Endodermal cell (in vitro differentiated cells): ENCODE results near the gene FAM13A. TPM values are rescaled to one million over a fixed set of nuclear protein-coding genes. Genes with fewer than 3 reads are reported as not detected.

Source experiments
- DNase-seq: peaks from one replicate; pipeline ENCODE4 v3.0.0-alpha.2; 2017
- H3K27ac ChIP-seq: 2 replicates; pipeline ENCODE4 v1.5.1; 2013; ENCODE audit warnings: mild to moderate bottlenecking, low read depth, low read length, moderate library complexity
- H3K27me3 ChIP-seq: 2 replicates; pipeline ENCODE4 v1.6.1; 2013; ENCODE audit warnings: mild to moderate bottlenecking, low read length, moderate library complexity; ENCODE audit not compliant: insufficient read depth, control insufficient read depth, poor library complexity, severe bottlenecking
- H3K36me3 ChIP-seq: 2 replicates; pipeline ENCODE4 v1.7.0; 2013; ENCODE audit warnings: mild to moderate bottlenecking, low read length, moderate library complexity; ENCODE audit not compliant: control insufficient read depth, insufficient read depth
- H3K4me1 ChIP-seq: one replicate; pipeline ENCODE4 v1.7.0; 2013; ENCODE audit warnings: low read length; ENCODE audit not compliant: control insufficient read depth, insufficient read depth
- H3K4me3 ChIP-seq: 2 replicates; pipeline ENCODE4 v1.5.1; 2013; ENCODE audit warnings: mild to moderate bottlenecking, low read length, moderate library complexity
- H3K9ac ChIP-seq: 2 replicates; pipeline ENCODE4 v1.6.1; 2013; ENCODE audit warnings: mild to moderate bottlenecking, low read length, moderate library complexity; ENCODE audit not compliant: poor library complexity, severe bottlenecking; ENCODE audit errors: extremely low read depth
- H3K9me3 ChIP-seq: 2 replicates; pipeline ENCODE4 v1.6.1; 2013; ENCODE audit warnings: mild to moderate bottlenecking, low read length, moderate library complexity; ENCODE audit not compliant: control insufficient read depth
- H3K27ac Mint-ChIP-seq: 2 replicates; pipeline ENCODE4 v1.8.0; 2020; ENCODE audit warnings: mixed read lengths
- H3K27me3 Mint-ChIP-seq: 2 replicates; pipeline ENCODE4 v1.8.0; 2021; ENCODE audit warnings: mild to moderate bottlenecking, mixed read lengths; ENCODE audit not compliant: insufficient read depth
- H3K36me3 Mint-ChIP-seq: 2 replicates; pipeline ENCODE4 v1.8.0; 2020; ENCODE audit warnings: low read depth, mixed read lengths
- H3K4me1 Mint-ChIP-seq: 2 replicates; pipeline ENCODE4 v1.8.0; 2020; ENCODE audit warnings: mixed read lengths
- H3K4me3 Mint-ChIP-seq: 2 replicates; pipeline ENCODE4 v1.8.0; 2020; ENCODE audit warnings: mild to moderate bottlenecking, moderate library complexity, mixed read lengths
- H3K9me3 Mint-ChIP-seq: 2 replicates; pipeline ENCODE4 v1.8.0; 2020; ENCODE audit warnings: mild to moderate bottlenecking, mixed read lengths
- CTCF ChIP-seq: fragments of 200-600 bp; sonication (generic); conservative IDR thresholded peaks from 2 replicates; pipeline ENCODE4 v1.5.0; 2021; ENCODE audit warnings: antibody characterized with exemption, mild to moderate bottlenecking
- WGBS, 2 experiments: methylation state at CpG; one replicate each; pipeline versions ENCODE4 v1.1.5 to v1.1.7; 2013; ENCODE audit warnings: missing lambda C conversion rate in 2 of 2, mixed read lengths in 1 of 2; ENCODE audit not compliant: insufficient coverage in 1 of 2, insufficient read length in 1 of 2; 5-methylcytosine and 5-hydroxymethylcytosine counted together
- total RNA-seq, 2 donors: library from RNA; stranded (reverse); fragmentation: NEBNext Ultra II Directional in 1 of 2; extraction: Animal tissue kit (Norgen Biotek cat#: 25700) in 1 of 2; gene quantifications; 2 replicates in 1 of 2; 3 replicates in 1 of 2; pipeline ENCODE4 v1.2.1, GENCODE V29; 2021

Gene FAM13A
- total RNA-seq, 2 donors from 2014 or later: 13.6 to 17.0 TPM

DNA sequence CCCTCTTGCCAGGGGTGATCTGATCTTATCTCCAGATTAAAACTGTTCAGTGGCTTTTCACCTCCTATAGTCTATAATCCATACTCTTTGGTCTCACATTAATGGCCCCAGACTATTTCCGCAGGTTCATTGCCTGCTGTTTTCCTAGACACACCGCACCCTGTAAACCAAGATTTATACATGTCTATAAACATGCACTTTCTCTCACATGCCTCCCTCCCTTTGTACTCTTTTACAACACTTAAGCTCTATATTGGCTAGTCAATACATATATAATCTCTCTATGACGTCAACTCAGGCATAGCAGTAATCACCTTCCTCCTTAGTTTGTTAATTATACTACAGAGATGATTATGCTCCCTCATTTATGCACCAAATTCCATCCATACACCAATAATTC lies 188.5 kb downstream of the FAM13A start:
- Histone ChIP-seq H3K4me3 (no peak overlapping the region), H3K27ac (no peak overlapping the region), H3K36me3 (no peaks in the 10 kb centered on the region), H3K27me3 (no peaks in the 10 kb centered on the region), H3K9me3 (peaks cover 7% of the 10 kb centered on the region), H3K9ac (no peak overlapping the region), H3K4me1 (no peaks in the 10 kb centered on the region)
- Mint-ChIP-seq H3K36me3 (peaks cover 6% of the 10 kb centered on the region), H3K27me3 (peaks cover 4% of the 10 kb centered on the region), H3K9me3 (peaks cover 20% of the 10 kb centered on the region), H3K27ac (no peak overlapping the region), H3K4me3 (no peak overlapping the region), H3K4me1 (peaks cover 9% of the 10 kb centered on the region)
- 91 to 95% methylated on average over 3 of the region's 3 CpGs for WGBS, 2 experiments
- TF ChIP-seq CTCF: no peak
- DNase-seq: no peak

DNA sequence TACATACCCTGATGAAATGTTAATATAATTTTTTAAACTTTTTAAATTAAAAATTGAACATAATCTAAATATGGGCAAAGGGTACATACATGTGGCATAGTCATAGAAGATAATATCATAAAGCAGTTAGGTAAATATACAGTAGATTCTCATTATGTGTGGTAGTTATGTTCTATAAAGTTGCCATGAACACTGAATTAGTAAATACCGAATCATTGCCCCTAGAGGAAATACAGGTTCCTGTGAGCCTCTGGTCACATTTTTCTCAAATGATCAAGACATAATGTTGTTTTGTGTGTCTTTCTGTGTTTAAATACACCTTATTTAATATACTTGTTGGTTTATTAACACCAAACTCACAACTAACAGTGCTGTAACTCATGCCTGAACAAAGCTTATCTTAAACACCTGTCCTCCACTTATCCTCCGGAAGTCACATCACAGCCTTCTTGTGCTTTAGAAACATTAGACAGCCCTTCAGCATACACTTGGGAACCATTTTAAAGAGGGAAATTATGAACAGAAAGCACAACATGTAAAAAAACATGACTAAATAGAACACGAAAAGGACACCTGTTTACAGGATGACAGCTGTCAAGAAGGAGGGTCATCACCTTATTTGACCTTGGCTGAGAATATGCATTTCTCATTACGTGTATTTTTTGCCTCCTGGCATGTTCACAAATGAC lies 190.0 kb downstream of the FAM13A start:
- H3K9me3 ChIP-seq: peaks cover 7% of the 10 kb centered on the region
- H3K27me3 ChIP-seq: no peaks in the 10 kb centered on the region
- no peaks in the 10 kb centered on the region for H3K27me3 Mint-ChIP-seq
- no peaks in the 10 kb centered on the region for H3K4me1 ChIP-seq
- H3K36me3 Mint-ChIP-seq: peaks cover 6% of the 10 kb centered on the region
- H3K4me3 ChIP-seq: no peak overlapping the region
- H3K36me3 ChIP-seq: no peaks in the 10 kb centered on the region
- H3K9ac ChIP-seq: no peak overlapping the region
- H3K27ac ChIP-seq: no peak overlapping the region
- H3K9me3 Mint-ChIP-seq: peaks cover 20% of the 10 kb centered on the region
- no peak overlapping the region for H3K4me3 Mint-ChIP-seq
- TF ChIP-seq CTCF: no peak
- H3K27ac Mint-ChIP-seq: no peak overlapping the region
- 68 to 100% methylated on average over 1 to 4 of the region's 4 CpGs for WGBS, 2 experiments
- DNase-seq: no peak
- H3K4me1 Mint-ChIP-seq: peaks cover 10% of the 10 kb centered on the region

DNA sequence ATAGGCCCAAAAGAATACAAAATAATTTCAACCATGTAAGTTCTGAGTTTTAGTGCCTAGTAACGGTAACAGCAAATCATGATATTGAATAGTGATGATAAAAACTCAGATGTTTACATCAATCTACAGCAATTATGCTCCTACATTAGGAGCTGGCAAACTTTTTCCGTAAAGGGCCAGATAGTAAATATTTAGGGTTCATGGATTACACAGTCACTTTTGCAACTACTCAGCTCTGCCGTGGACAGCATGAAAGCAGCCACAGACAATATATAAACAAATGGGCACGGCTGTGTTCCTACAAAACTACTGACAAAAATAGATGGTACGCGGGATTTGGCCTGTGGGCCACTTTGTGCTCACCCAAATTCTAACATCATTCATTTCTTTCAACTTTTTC lies 191.5 kb downstream of the FAM13A start:
- peaks cover 11% of the 10 kb centered on the region for H3K9me3 Mint-ChIP-seq
- no peak overlapping the region for H3K27ac Mint-ChIP-seq
- Histone ChIP-seq H3K27me3 (no peaks in the 10 kb centered on the region), H3K36me3 (no peaks in the 10 kb centered on the region), H3K9ac (no peak overlapping the region), H3K4me3 (no peak overlapping the region), H3K4me1 (no peaks in the 10 kb centered on the region), H3K27ac (no peak overlapping the region), H3K9me3 (peaks cover 7% of the 10 kb centered on the region)
- no peak for TF ChIP-seq CTCF
- peaks cover 6% of the 10 kb centered on the region for H3K36me3 Mint-ChIP-seq
- H3K4me1 Mint-ChIP-seq: peaks cover 10% of the 10 kb centered on the region
- DNase-seq: no peak
- H3K4me3 Mint-ChIP-seq: no peak overlapping the region
- no peaks in the 10 kb centered on the region for H3K27me3 Mint-ChIP-seq
- 92 to 100% methylated on average over 4 to 6 of the region's 6 CpGs for WGBS, 2 experiments
